Endothelial cell of umbilical vein (primary cell): ENCODE data around the gene CA6. TPM values are rescaled to one million over a fixed set of nuclear protein-coding genes. Genes with fewer than 3 reads are reported as not detected.

Experiments
- BruUV-seq: library from RNA; stranded (reverse); fragments of 400-500 nt; replicated peaks from 2 replicates; lab custom pipeline; 2021; lab: Mats Ljungman, UMichigan
- CTCF ChIA-PET: fragments of 300-600, 350-600 bp; sonication (Branson Sonifier 250); formaldehyde crosslinking; loops from one replicate; lab custom pipeline; 2021; ENCODE audit warnings: antibody characterized with exemption, inconsistent platforms; lab: Charles Lee
- POLR2A ChIA-PET: fragments of 300-600, 350-600 bp; sonication (Branson Sonifier 250); formaldehyde crosslinking; loops from one replicate; lab custom pipeline; 2021; ENCODE audit warnings: antibody characterized with exemption, inconsistent platforms; lab: Charles Lee
- DNase-seq: peaks from one replicate; pipeline ENCODE4 v3.0.0-alpha.2; 2011; ENCODE audit warnings: low read depth, low spot score
- FAIRE-seq: peaks from 2 replicates; lab custom pipeline; 2011; peaks lifted over from hg19 to GRCh38; lab: Jason Lieb, UNC
- H2AFZ ChIP-seq: 2 replicates; pipeline ENCODE4 v1.6.0; 2012; ENCODE audit warnings: low read depth, low read length, control low read depth, inconsistent platforms
- H3K27ac ChIP-seq: 2 replicates; pipeline ENCODE4 v1.5.1; 2011; ENCODE audit warnings: low read depth, mild to moderate bottlenecking, control low read depth, low read length, moderate library complexity; ENCODE audit not compliant: insufficient read depth
- H3K27me3 ChIP-seq, 2 experiments: 2 replicates each; pipeline versions ENCODE4 v1.6.0 to v1.6.1; 2011; ENCODE audit warnings: low read length in 2 of 2, mixed read lengths in 1 of 2; ENCODE audit not compliant: control insufficient read depth in 2 of 2, insufficient read depth in 2 of 2
- H3K36me3 ChIP-seq, 2 experiments: 2 replicates in 1 of 2; 3 replicates in 1 of 2; pipeline ENCODE4 v1.5.1; 2011; ENCODE audit warnings: low read length in 2 of 2, mild to moderate bottlenecking in 1 of 2, moderate library complexity in 1 of 2; ENCODE audit not compliant: control insufficient read depth in 2 of 2, insufficient read depth in 2 of 2; ENCODE audit errors: extremely low read depth in 1 of 2
- H3K4me1 ChIP-seq: 3 replicates; pipeline ENCODE4 v1.5.1; 2011; ENCODE audit warnings: mild to moderate bottlenecking, low read length; ENCODE audit not compliant: control insufficient read depth, insufficient read depth; ENCODE audit errors: extremely low read depth
- H3K4me2 ChIP-seq: 2 replicates; pipeline ENCODE4 v1.6.1; 2011; ENCODE audit warnings: low read length, control low read depth, mixed read lengths; ENCODE audit not compliant: insufficient read depth
- H3K4me3 ChIP-seq, 3 experiments: fragments of 200-600 bp in 1 of 3; sonication (generic), shearing (Covaris generic) in 1 of 3; replicated peaks in 1 of 3; 2 replicates each; pipeline ENCODE4 v1.5.1; 2011 to 2016; ENCODE audit warnings: control low read depth in 3 of 3, low read length in 3 of 3, mild to moderate bottlenecking in 2 of 3, inconsistent platforms in 1 of 3, low read depth in 1 of 3, moderate library complexity in 1 of 3; ENCODE audit not compliant: insufficient read depth in 1 of 3
- H3K79me2 ChIP-seq: 2 replicates; pipeline ENCODE4 v1.6.0; 2012; ENCODE audit warnings: low read length, inconsistent platforms; ENCODE audit not compliant: control insufficient read depth, insufficient read depth
- H3K9ac ChIP-seq: replicated peaks from 2 replicates; pipeline ENCODE3; 2011; ENCODE audit warnings: low read length, control low read depth; ENCODE audit not compliant: insufficient read depth; ENCODE audit errors: extremely low read depth
- H3K9me1 ChIP-seq: replicated peaks from 3 replicates; pipeline ENCODE4 v1.6.0; 2011; ENCODE audit warnings: mild to moderate bottlenecking, low read length; ENCODE audit not compliant: control insufficient read depth, insufficient read depth; ENCODE audit errors: extremely low read depth
- H3K9me3 ChIP-seq: replicated peaks from 2 replicates; pipeline ENCODE4 v1.5.1; 2012; ENCODE audit warnings: low read length, inconsistent platforms; ENCODE audit not compliant: control insufficient read depth, insufficient read depth
- H4K20me1 ChIP-seq: replicated peaks from 2 replicates; pipeline ENCODE3; 2011; ENCODE audit warnings: mild to moderate bottlenecking, low read length; ENCODE audit not compliant: control insufficient read depth, insufficient read depth; ENCODE audit errors: extremely low read depth
- EZH2 ChIP-seq: IDR thresholded peaks from 2 replicates; pipeline ENCODE4 v1.6.1; 2012; ENCODE audit warnings: borderline replicate concordance, low read depth, mild to moderate bottlenecking, moderate library complexity, low read length, inconsistent platforms; ENCODE audit not compliant: severe bottlenecking
- FOS ChIP-seq: IDR thresholded peaks from 2 replicates; pipeline ENCODE4 v1.6.1; 2011; ENCODE audit warnings: mild to moderate bottlenecking, low read length, moderate library complexity, borderline replicate concordance; ENCODE audit not compliant: insufficient read depth
- GATA2 ChIP-seq: IDR thresholded peaks from 2 replicates; pipeline ENCODE4 v1.7.0; 2011; ENCODE audit warnings: low read depth, mild to moderate bottlenecking, moderate library complexity, mixed read lengths, low read length; ENCODE audit not compliant: insufficient read length, insufficient read depth
- JUN ChIP-seq: IDR thresholded peaks from 2 replicates; pipeline ENCODE4 v1.6.1; 2011; ENCODE audit warnings: borderline replicate concordance, low read depth; ENCODE audit not compliant: insufficient read length, insufficient read depth
- MYC ChIP-seq: IDR thresholded peaks from one replicate; pipeline ENCODE4 v1.6.1; 2011; ENCODE audit warnings: mild to moderate bottlenecking, low read depth, low read length
- POLR2A ChIP-seq: IDR thresholded peaks from 2 replicates; pipeline ENCODE4 v1.6.1; 2012; ENCODE audit warnings: low read depth, mild to moderate bottlenecking, control low read depth, low read length
- POLR2AphosphoS5 ChIP-seq: IDR thresholded peaks from 2 replicates; pipeline ENCODE4 v1.6.1; 2012; ENCODE audit warnings: low read depth, mild to moderate bottlenecking, control low read depth, low read length, moderate library complexity; ENCODE audit not compliant: insufficient read depth
- dilution Hi-C: fragments of 300-500 bp; cut with MboI; formaldehyde crosslinking; loops from one replicate; pipeline ENCODE4 v1.15.0; 2019; ENCODE audit warnings: low sequenced_read_pairs; ENCODE audit not compliant: extremely low pct_ligation_motif_present
- intact Hi-C: fragments of 100-400 bp; cut with micrococcal nuclease; formaldehyde crosslinking; loops from one replicate; pipeline ENCODE4 v1.10.0; 2022
- polyA plus RNA-seq, 4 experiments: library from polyadenylated mRNA; depleted of rRNA in 3 of 4; stranded (reverse) in 3 of 4; unstranded in 1 of 4; fragments of >200 nt; gene quantifications; 2 replicates each; pipeline versions ENCODE4 v1.2.1 to v1.2.3, GENCODE V29; 2011 to 2012; ENCODE audit warnings: missing spikeins in 1 of 4
- total RNA-seq: library from RNA; stranded (reverse); gene quantifications from 2 replicates; pipeline ENCODE4 v1.2.3, GENCODE V29; 2021
- TF ChIP-seq, protein P1 (sequence below): IDR thresholded peaks from 2 replicates; pipeline ENCODE4 v1.6.1; 2011; ENCODE audit not compliant: insufficient read depth, insufficient read length
- TF ChIP-seq, protein P2 (sequence below), 2 donors: IDR thresholded peaks; 1 replicate in 1 of 2; 2 replicates in 1 of 2; pipeline ENCODE4 v1.5.1; 2011; ENCODE audit warnings: low read length in 2 of 2, mild to moderate bottlenecking in 2 of 2, moderate library complexity in 2 of 2, control low read depth in 1 of 2, inconsistent platforms in 1 of 2, low read depth in 1 of 2; ENCODE audit not compliant: insufficient read depth in 1 of 2; ENCODE audit errors: extremely low read depth in 1 of 2

Gene CA6
- total and polyA plus RNA-seq, 2 donors (not counting 3 experiments of a cell fraction or from before 2014, with no cell fraction given): not detected

DNA sequence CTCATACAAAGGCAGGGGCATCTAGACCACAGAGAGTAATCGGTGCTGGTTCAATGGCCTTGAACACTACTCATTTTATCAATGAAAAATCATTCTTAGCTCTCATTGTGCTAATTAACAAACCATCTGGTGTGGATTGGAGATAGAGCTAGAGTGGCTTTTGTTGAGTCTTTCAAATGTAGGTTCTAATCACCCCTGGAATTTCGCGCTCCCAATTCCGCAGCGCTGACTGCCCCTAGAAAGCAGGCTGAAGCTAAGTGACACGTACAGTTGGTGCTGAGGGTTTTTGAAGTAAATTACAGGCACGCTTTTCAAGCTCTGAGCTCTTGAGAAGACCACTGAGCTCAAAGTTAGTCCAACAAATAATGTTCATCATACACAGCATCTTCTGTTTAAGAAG, 31.2 kb upstream of the CA6 start:
- H3K9me1 ChIP-seq: no peaks in the 10 kb centered on the region
- POLR2A ChIA-PET: no interaction called here
- FAIRE-seq: no peak

More for the DNA sequence above, 31.2 kb upstream of the CA6 start:
- dilution Hi-C loops: no loop called here
- H3K27me3 ChIP-seq: peaks cover 0 to 4% of the 10 kb centered on the region in 2 experiments
- CTCF ChIA-PET: interaction anchor here (1.0 to 9.2 kb wide), 11 partner anchors 52 to 196 kb away, joined by 3 to 371 read pairs (median 5); no protein-coding TSS in a partner anchor
- no peaks in the 10 kb centered on the region for H3K4me1 ChIP-seq
- DNase-seq: no peak
- TF ChIP-seq FOS (no peak), GATA2 (no peak), MYC (no peak), JUN (no peak), POLR2AphosphoS5 (no peak), EZH2 (no peak), POLR2A (no peak)
- TF ChIP-seq, protein P1, sequence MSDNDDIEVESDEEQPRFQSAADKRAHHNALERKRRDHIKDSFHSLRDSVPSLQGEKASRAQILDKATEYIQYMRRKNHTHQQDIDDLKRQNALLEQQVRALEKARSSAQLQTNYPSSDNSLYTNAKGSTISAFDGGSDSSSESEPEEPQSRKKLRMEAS: no peak
- TF ChIP-seq, protein P2, sequence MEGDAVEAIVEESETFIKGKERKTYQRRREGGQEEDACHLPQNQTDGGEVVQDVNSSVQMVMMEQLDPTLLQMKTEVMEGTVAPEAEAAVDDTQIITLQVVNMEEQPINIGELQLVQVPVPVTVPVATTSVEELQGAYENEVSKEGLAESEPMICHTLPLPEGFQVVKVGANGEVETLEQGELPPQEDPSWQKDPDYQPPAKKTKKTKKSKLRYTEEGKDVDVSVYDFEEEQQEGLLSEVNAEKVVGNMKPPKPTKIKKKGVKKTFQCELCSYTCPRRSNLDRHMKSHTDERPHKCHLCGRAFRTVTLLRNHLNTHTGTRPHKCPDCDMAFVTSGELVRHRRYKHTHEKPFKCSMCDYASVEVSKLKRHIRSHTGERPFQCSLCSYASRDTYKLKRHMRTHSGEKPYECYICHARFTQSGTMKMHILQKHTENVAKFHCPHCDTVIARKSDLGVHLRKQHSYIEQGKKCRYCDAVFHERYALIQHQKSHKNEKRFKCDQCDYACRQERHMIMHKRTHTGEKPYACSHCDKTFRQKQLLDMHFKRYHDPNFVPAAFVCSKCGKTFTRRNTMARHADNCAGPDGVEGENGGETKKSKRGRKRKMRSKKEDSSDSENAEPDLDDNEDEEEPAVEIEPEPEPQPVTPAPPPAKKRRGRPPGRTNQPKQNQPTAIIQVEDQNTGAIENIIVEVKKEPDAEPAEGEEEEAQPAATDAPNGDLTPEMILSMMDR (IDR thresholded peaks at IDR 0.05; ENCODE audit: extremely low read depth in 1 of 2, insufficient read depth in 1 of 2, low read depth in 1 of 2, low read length in 2 of 2): no peak
- no peaks in the 10 kb centered on the region for H3K9me3 ChIP-seq
- H2AFZ ChIP-seq: no peak overlapping the region
- H3K79me2 ChIP-seq: no peaks in the 10 kb centered on the region
- H4K20me1 ChIP-seq: no peaks in the 10 kb centered on the region
- H3K9ac ChIP-seq: no peak overlapping the region
- H3K27ac ChIP-seq: no peak overlapping the region
- intact Hi-C loops: no loop called here
- no peak overlapping the region for H3K4me3 ChIP-seq
- H3K36me3 ChIP-seq: no peaks in the 10 kb centered on the region
- BruUV-seq: no TSS peak
- no peak overlapping the region for H3K4me2 ChIP-seq
